H1 (cell line): ENCODE results near the gene BRD4. TPM values are rescaled to one million over a fixed set of nuclear protein-coding genes. Genes with fewer than 3 reads are reported as not detected.
A peak's percentile ranks its signal among the peaks of the same experiment; 100 is the strongest.

Source experiments
- CTCF ChIA-PET: fragments of 300-600 bp; sonication (Branson Sonifier 250); formaldehyde crosslinking; loops from one replicate; lab custom pipeline; 2021; ENCODE audit not compliant: partially characterized antibody; lab: Charles Lee
- POLR2A ChIA-PET: fragments of 300-600 bp; sonication (Branson Sonifier 250); formaldehyde crosslinking; loops from one replicate; lab custom pipeline; 2021; ENCODE audit warnings: inconsistent platforms; ENCODE audit not compliant: partially characterized antibody; lab: Charles Lee
- DNase-seq, 2 experiments: peaks; one replicate each; pipeline versions ENCODE4 v3.0.0 to v3.0.0-alpha.2; 2010 to 2022; ENCODE audit warnings: low spot score in 2 of 2, low read depth in 1 of 2, mixed read lengths in 1 of 2
- FAIRE-seq: peaks from 2 replicates; lab custom pipeline; 2011; peaks lifted over from hg19 to GRCh38; lab: Jason Lieb, UNC
- H2AFZ ChIP-seq: 2 replicates; pipeline ENCODE4 v1.8.1; 2012; ENCODE audit warnings: low read length, inconsistent platforms
- H2AK5ac ChIP-seq: 2 replicates; pipeline ENCODE4 v1.6.1; 2013; ENCODE audit warnings: low read depth, low read length
- H2BK120ac ChIP-seq: replicated peaks from 2 replicates; pipeline ENCODE3; 2013; ENCODE audit warnings: low read depth, low read length, inconsistent platforms
- H2BK12ac ChIP-seq: 2 replicates; pipeline ENCODE4 v1.6.1; 2013; ENCODE audit warnings: low read depth, low read length
- H2BK15ac ChIP-seq: 2 replicates; pipeline ENCODE4 v1.6.1; 2013; ENCODE audit warnings: low read length
- H2BK20ac ChIP-seq: 2 replicates; pipeline ENCODE4 v1.6.1; 2013; ENCODE audit warnings: low read length
- H2BK5ac ChIP-seq: 2 replicates; pipeline ENCODE4 v1.6.1; 2013; ENCODE audit warnings: low read depth, low read length
- H3K14ac ChIP-seq: 2 replicates; pipeline ENCODE4 v1.6.1; 2013; ENCODE audit warnings: inconsistent platforms; ENCODE audit not compliant: insufficient read length
- H3K18ac ChIP-seq: 2 replicates; pipeline ENCODE4 v1.6.1; 2013; ENCODE audit warnings: low read length; ENCODE audit errors: extremely low read depth
- H3K23ac ChIP-seq: 2 replicates; pipeline ENCODE4 v1.6.1; 2013; ENCODE audit warnings: inconsistent platforms; ENCODE audit not compliant: insufficient read length
- H3K23me2 ChIP-seq: 2 replicates; pipeline ENCODE4 v1.6.1; 2013; ENCODE audit warnings: low read depth, low read length
- H3K27ac ChIP-seq: 2 replicates; pipeline ENCODE4 v1.6.1; 2011; ENCODE audit warnings: low read depth, low read length, inconsistent platforms
- H3K27me3 ChIP-seq, 4 experiments: replicated peaks in 1 of 4; 1 replicate in 1 of 4; 2 replicates in 3 of 4; pipeline versions ENCODE4 v1.6.1 to v1.8.1; 2011 to 2013; ENCODE audit warnings: low read length in 3 of 4, mild to moderate bottlenecking in 3 of 4, inconsistent platforms in 2 of 4, mixed read lengths in 2 of 4, moderate library complexity in 1 of 4; ENCODE audit not compliant: control insufficient read depth in 3 of 4, insufficient read depth in 3 of 4; ENCODE audit errors: extremely low read depth in 1 of 4
- H3K36me3 ChIP-seq, 4 experiments: 2 replicates each; pipeline versions ENCODE4 v1.6.1 to v1.8.1; 2011 to 2013; ENCODE audit warnings: mild to moderate bottlenecking in 4 of 4, low read length in 3 of 4, moderate library complexity in 2 of 4, control low read depth in 1 of 4, inconsistent platforms in 1 of 4; ENCODE audit not compliant: insufficient read depth in 4 of 4, control insufficient read depth in 2 of 4
- H3K4ac ChIP-seq: replicated peaks from 2 replicates; pipeline ENCODE3; 2013; ENCODE audit warnings: low read length, low read depth, mixed read lengths, inconsistent platforms; ENCODE audit not compliant: insufficient read length
- H3K4me1 ChIP-seq, 4 experiments: replicated peaks in 1 of 4; 1 replicate in 1 of 4; 2 replicates in 3 of 4; pipeline versions ENCODE4 v1.6.1 to v1.8.1; 2011 to 2013; ENCODE audit warnings: low read length in 3 of 4, inconsistent platforms in 2 of 4, mixed read lengths in 1 of 4; ENCODE audit not compliant: insufficient read depth in 4 of 4, control insufficient read depth in 3 of 4
- H3K4me2 ChIP-seq, 2 experiments: 2 replicates each; pipeline versions ENCODE4 v1.6.1 to v1.8.1; 2011 to 2013; ENCODE audit warnings: low read depth in 2 of 2, low read length in 2 of 2, control low read depth in 1 of 2, inconsistent platforms in 1 of 2, mild to moderate bottlenecking in 1 of 2; ENCODE audit not compliant: insufficient read depth in 1 of 2
- H3K4me3 ChIP-seq, 4 experiments: fragments of 200-600, 300-600 bp in 1 of 4; sonication (generic), shearing (Covaris generic), sonication (Bioruptor Twin) in 1 of 4; 2 replicates each; pipeline versions ENCODE4 v1.5.1 to v1.8.1; 2011 to 2016; ENCODE audit warnings: low read length in 4 of 4, low read depth in 3 of 4, control low read depth in 2 of 4, inconsistent platforms in 2 of 4, mild to moderate bottlenecking in 2 of 4, mixed read lengths in 1 of 4, moderate library complexity in 1 of 4; ENCODE audit not compliant: insufficient read depth in 2 of 4; ENCODE audit errors: extremely low read depth in 1 of 4
- H3K56ac ChIP-seq: replicated peaks from 2 replicates; pipeline ENCODE3; 2013; ENCODE audit warnings: low read depth, mild to moderate bottlenecking, mixed read lengths, low read length, inconsistent platforms; ENCODE audit not compliant: insufficient read length
- H3K79me1 ChIP-seq: 2 replicates; pipeline ENCODE4 v1.6.1; 2013; ENCODE audit warnings: low read depth, low read length, control low read depth
- H3K79me2 ChIP-seq, 2 experiments: 2 replicates each; pipeline versions ENCODE4 v1.6.1 to v1.8.1; 2012 to 2013; ENCODE audit warnings: low read length in 2 of 2, mild to moderate bottlenecking in 2 of 2, inconsistent platforms in 1 of 2; ENCODE audit not compliant: insufficient read depth in 2 of 2, control insufficient read depth in 1 of 2
- H3K9ac ChIP-seq, 4 experiments: replicated peaks in 1 of 4; 1 replicate in 1 of 4; 2 replicates in 3 of 4; pipeline versions ENCODE4 v1.6.1 to v1.8.1; 2011 to 2013; ENCODE audit warnings: low read depth in 3 of 4, low read length in 3 of 4, control low read depth in 2 of 4, mild to moderate bottlenecking in 2 of 4, moderate library complexity in 2 of 4, inconsistent platforms in 1 of 4; ENCODE audit errors: extremely low read depth in 1 of 4
- H3K9me3 ChIP-seq, 2 experiments: 2 replicates each; pipeline versions ENCODE4 v1.6.1 to v1.8.1; 2012 to 2013; ENCODE audit warnings: mild to moderate bottlenecking in 2 of 2, moderate library complexity in 2 of 2, control low read depth in 1 of 2, inconsistent platforms in 1 of 2, low read depth in 1 of 2, low read length in 1 of 2, mixed read lengths in 1 of 2; ENCODE audit not compliant: insufficient read depth in 2 of 2
- H4K20me1 ChIP-seq, 2 experiments: replicated peaks in 1 of 2; 2 replicates each; pipeline versions ENCODE3 to v1.8.1; 2011 to 2013; ENCODE audit warnings: inconsistent platforms in 2 of 2, low read length in 2 of 2, mild to moderate bottlenecking in 1 of 2; ENCODE audit not compliant: insufficient read depth in 2 of 2, control insufficient read depth in 1 of 2
- H4K5ac ChIP-seq: 2 replicates; pipeline ENCODE4 v1.6.1; 2013; ENCODE audit warnings: low read length, low read depth, mixed read lengths, inconsistent platforms; ENCODE audit not compliant: insufficient read length
- H4K8ac ChIP-seq: 2 replicates; pipeline ENCODE4 v1.8.0; 2013; ENCODE audit warnings: mild to moderate bottlenecking, moderate library complexity, low read length, inconsistent platforms; ENCODE audit not compliant: insufficient read depth; ENCODE audit errors: extremely low read depth
- H4K91ac ChIP-seq: replicated peaks from 2 replicates; pipeline ENCODE3; 2013; ENCODE audit warnings: low read length, mixed read lengths, inconsistent platforms; ENCODE audit not compliant: insufficient read length
- CBX5 ChIP-seq: fragments of 300-800, 300-1000 bp; sonication (generic); IDR thresholded peaks from 2 replicates; pipeline ENCODE4 v1.7.1; 2016; ENCODE audit warnings: antibody characterized with exemption, low read length, low read depth
- CHD2 ChIP-seq: IDR thresholded peaks from 2 replicates; pipeline ENCODE4 v1.6.1; 2012; ENCODE audit warnings: low read length, improper control_type of control experiment
- GABPA ChIP-seq: IDR thresholded peaks from 2 replicates; pipeline ENCODE4 v1.6.1; 2011; ENCODE audit warnings: mild to moderate bottlenecking, low read length, moderate library complexity, borderline replicate concordance; ENCODE audit not compliant: insufficient read depth
- GTF2F1 ChIP-seq: IDR thresholded peaks from 2 replicates; pipeline ENCODE4 v1.6.1; 2012; ENCODE audit warnings: low read depth, low read length, improper control_type of control experiment, borderline replicate concordance
- JUN ChIP-seq: IDR thresholded peaks from 2 replicates; pipeline ENCODE4 v1.6.1; 2011; ENCODE audit warnings: low read depth, mild to moderate bottlenecking, improper control_type of control experiment, low read length
- KDM5A ChIP-seq: fragments of 200-600 bp; IDR thresholded peaks from 2 replicates; pipeline ENCODE4 v1.7.1; 2012; ENCODE audit warnings: mild to moderate bottlenecking, low read length, inconsistent platforms, mixed read lengths
- MAFK ChIP-seq: IDR thresholded peaks from 2 replicates; pipeline ENCODE4 v1.6.1; 2012; ENCODE audit warnings: low read depth, mild to moderate bottlenecking, improper control_type of control experiment, low read length
- POLR2A ChIP-seq, 2 experiments: IDR thresholded peaks; 1 replicate in 1 of 2; 2 replicates in 1 of 2; pipeline ENCODE4 v1.6.1; 2011; ENCODE audit warnings: low read depth in 2 of 2, low read length in 2 of 2, mild to moderate bottlenecking in 2 of 2; ENCODE audit errors: control extremely low read depth in 1 of 2
- RAD21 ChIP-seq, 2 experiments: IDR thresholded peaks in 1 of 2; conservative IDR thresholded peaks in 1 of 2; 2 replicates each; pipeline ENCODE4 v1.6.1; 2011; ENCODE audit warnings: low read depth in 2 of 2, low read length in 2 of 2, improper control_type of control experiment in 1 of 2, inconsistent platforms in 1 of 2, mild to moderate bottlenecking in 1 of 2, moderate library complexity in 1 of 2
- SIX5 ChIP-seq: IDR thresholded peaks from 2 replicates; pipeline ENCODE4 v1.6.1; 2011; ENCODE audit warnings: mild to moderate bottlenecking, low read depth, low read length
- SUZ12 ChIP-seq: fragments of 200-600 bp; sonication (generic); IDR thresholded peaks from 2 replicates; pipeline ENCODE4 v1.6.1; 2012; ENCODE audit warnings: mild to moderate bottlenecking, inconsistent platforms, low read length, moderate library complexity, mixed read lengths
- TAF7 ChIP-seq: optimal IDR thresholded peaks from 2 replicates; pipeline ENCODE3; 2011; ENCODE audit warnings: low read depth, mild to moderate bottlenecking, inconsistent platforms, low read length, moderate library complexity, borderline replicate concordance
- TCF12 ChIP-seq: IDR thresholded peaks from 2 replicates; pipeline ENCODE4 v1.6.1; 2011; ENCODE audit warnings: low read depth, mild to moderate bottlenecking, low read length
- YY1 ChIP-seq: IDR thresholded peaks from 2 replicates; pipeline ENCODE4 v1.6.1; 2011; ENCODE audit warnings: low read depth, mild to moderate bottlenecking, low read length
- WGBS, 2 experiments: shearing (Covaris generic) in 1 of 2; methylation state at CpG; one replicate each; pipeline versions ENCODE4 v1.1.6 to v1.1.7; 2013 to 2015; ENCODE audit warnings: low lambda C conversion rate in 2 of 2, mixed read lengths in 2 of 2, inconsistent platforms in 1 of 2, low coverage in 1 of 2, missing lambda C conversion rate in 1 of 2; ENCODE audit not compliant: insufficient replicate concordance in 2 of 2, insufficient coverage in 1 of 2, insufficient read length in 1 of 2; ENCODE audit errors: extremely low coverage in 1 of 2, missing lambda C conversion rate in 1 of 2; 5-methylcytosine and 5-hydroxymethylcytosine counted together
- polyA plus RNA-seq, 7 experiments: library from polyadenylated mRNA; depleted of rRNA in 3 of 7; stranded (reverse) in 5 of 7; unstranded in 2 of 7; fragments of >200 nt in 5 of 7; fragments of 200-250 nt in 2 of 7; gene quantifications; 1 replicate in 5 of 7; 2 replicates in 1 of 7; 4 replicates in 1 of 7; pipeline versions ENCODE4 v1.2.1 to v1.2.3, GENCODE V29; 2011 to 2013; ENCODE audit warnings: missing spikeins in 2 of 7, mixed read lengths in 2 of 7
- total RNA-seq: library from RNA; stranded (reverse); fragmentation: NEBNext Ultra II Directional; extraction: Animal tissue kit (Norgen Biotek cat#: 25700); gene quantifications from 2 replicates; pipeline ENCODE4 v1.2.1, GENCODE V29; 2021

The BRD4 gene
- total and polyA plus RNA-seq, 2 of the 8 experiments (the other 6 are each of a cell fraction or from before 2014, with no cell fraction given) = 14.1 to 146 TPM

- Histone ChIP-seq H3K23me2 (no peaks in the 10 kb centered on the region), H3K56ac (no peak overlapping the region), H3K4ac (no peak overlapping the region), H3K18ac (no peak overlapping the region), H3K4me1 (peaks cover 5 to 20% (median 15%) of the 10 kb centered on the region in 4 experiments), H3K23ac (no peak overlapping the region), H2BK12ac (peak overlapping the region; percentile 46; the same call in 1 of the 2 replicates), H4K20me1 (peaks cover 47 to 62% of the 10 kb centered on the region in 2 experiments), H3K79me1 (peaks cover 42% of the 10 kb centered on the region), H2AFZ (no peak overlapping the region), H4K5ac (no peak overlapping the region), H3K14ac (no peak overlapping the region), H3K27ac (no peak overlapping the region), H2BK20ac (no peak overlapping the region), H3K9ac (no peak overlapping the region), H3K4me2 (no peak overlapping the region; a peak in 1 of 4 replicates), H2BK120ac (no peak overlapping the region), H4K91ac (no peak overlapping the region), H2BK5ac (peak overlapping the region; percentile 54; the same call in 1 of the 2 replicates), H3K79me2 (peaks cover 75 to 98% of the 10 kb centered on the region in 2 experiments), H3K27me3 (no peaks in the 10 kb centered on the region), H2BK15ac (no peak overlapping the region), H3K9me3 (no peaks in the 10 kb centered on the region), H2AK5ac (peak overlapping the region; percentile 72; the same call in 1 of the 2 replicates), H3K4me3 (no peak overlapping the region), H4K8ac (no peak overlapping the region), H3K36me3 (peaks cover 0 to 6% (median 4%) of the 10 kb centered on the region in 4 experiments; a peak in 3 of 8 replicates)
- POLR2A ChIA-PET = interaction anchor here (0.9 to 3.2 kb wide), 6 partner anchors 12 to 121 kb away, joined by 3 to 16 read pairs (median 4); partner anchors contain the start of gene AKAP8L
- WGBS, 2 experiments = 86% methylated on average over 7 of the region's 7 CpGs; no CpG with 5 or more reads in 1 of the 2 experiments
- CTCF ChIA-PET = interaction anchor here (0.6 to 2.0 kb wide), 7 partner anchors 8 to 740 kb away, joined by 3 to 6 read pairs (median 4); no protein-coding TSS in a partner anchor
- no peak for DNase-seq
- FAIRE-seq = no peak
- no peak for TF ChIP-seq YY1
- no peak for TF ChIP-seq TCF12
- TF ChIP-seq CBX5 = no peak
- TF ChIP-seq JUN = no peak
- TF ChIP-seq RAD21 (IDR thresholded peaks at IDR 0.05 in 1 of 2, conservative IDR thresholded peaks at IDR 0.05 in 1 of 2; ENCODE audit: low read depth in 2 of 2, low read length in 2 of 2) = no peak
- TF ChIP-seq KDM5A = no peak
- no peak for TF ChIP-seq GTF2F1
- TF ChIP-seq TAF7 = no peak
- no peak for TF ChIP-seq GABPA
- TF ChIP-seq MAFK = no peak
- TF ChIP-seq SUZ12 = no peak
- TF ChIP-seq POLR2A (IDR thresholded peaks at IDR 0.05; ENCODE audit: control extremely low read depth in 1 of 2, low read depth in 2 of 2, low read length in 2 of 2) = no peak
- TF ChIP-seq SIX5 = no peak
- TF ChIP-seq CHD2 = no peak
Observed at GRCh38 chr19:15296841-15297415, 35.4 kb downstream of the BRD4 start.
